Stimulated activated naive CD4-positive, alpha-beta T cell treated with Interleukin-2 at 50 U/mL for 16 hours (primary cell): Measurements from ENCODE around the gene FIGNL1.
"Not testable (repeated sequence)": the region's sequence is repeated elsewhere in the genome, so short reads cannot be mapped to it uniquely, and the experiment has no call there.

Experiments
- DNase-seq: peaks from one replicate; lab custom pipeline; 2025; lab: John Stamatoyannopoulos, UW

The FIGNL1 gene

DNA sequence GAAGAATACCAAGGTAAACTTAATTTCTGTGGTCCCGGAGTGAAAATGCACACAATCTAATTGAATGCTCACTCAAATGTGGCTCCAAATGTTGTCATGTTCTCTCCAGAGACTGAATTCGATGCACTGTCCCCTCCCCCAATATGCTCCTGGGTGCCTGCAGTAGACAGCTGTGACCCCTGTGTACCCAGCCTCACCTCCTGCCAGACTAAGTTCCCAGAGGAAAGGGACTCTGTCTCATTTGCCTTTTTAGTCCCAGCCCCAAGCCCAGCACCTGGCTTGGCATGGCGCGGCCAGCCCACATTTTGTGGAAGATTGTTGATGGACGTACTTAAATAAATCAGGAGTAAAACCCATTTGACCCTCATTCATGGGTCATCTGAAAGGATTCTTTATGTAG, 21.8 kb upstream of the FIGNL1 start:
- no peak for DNase-seq

DNA sequence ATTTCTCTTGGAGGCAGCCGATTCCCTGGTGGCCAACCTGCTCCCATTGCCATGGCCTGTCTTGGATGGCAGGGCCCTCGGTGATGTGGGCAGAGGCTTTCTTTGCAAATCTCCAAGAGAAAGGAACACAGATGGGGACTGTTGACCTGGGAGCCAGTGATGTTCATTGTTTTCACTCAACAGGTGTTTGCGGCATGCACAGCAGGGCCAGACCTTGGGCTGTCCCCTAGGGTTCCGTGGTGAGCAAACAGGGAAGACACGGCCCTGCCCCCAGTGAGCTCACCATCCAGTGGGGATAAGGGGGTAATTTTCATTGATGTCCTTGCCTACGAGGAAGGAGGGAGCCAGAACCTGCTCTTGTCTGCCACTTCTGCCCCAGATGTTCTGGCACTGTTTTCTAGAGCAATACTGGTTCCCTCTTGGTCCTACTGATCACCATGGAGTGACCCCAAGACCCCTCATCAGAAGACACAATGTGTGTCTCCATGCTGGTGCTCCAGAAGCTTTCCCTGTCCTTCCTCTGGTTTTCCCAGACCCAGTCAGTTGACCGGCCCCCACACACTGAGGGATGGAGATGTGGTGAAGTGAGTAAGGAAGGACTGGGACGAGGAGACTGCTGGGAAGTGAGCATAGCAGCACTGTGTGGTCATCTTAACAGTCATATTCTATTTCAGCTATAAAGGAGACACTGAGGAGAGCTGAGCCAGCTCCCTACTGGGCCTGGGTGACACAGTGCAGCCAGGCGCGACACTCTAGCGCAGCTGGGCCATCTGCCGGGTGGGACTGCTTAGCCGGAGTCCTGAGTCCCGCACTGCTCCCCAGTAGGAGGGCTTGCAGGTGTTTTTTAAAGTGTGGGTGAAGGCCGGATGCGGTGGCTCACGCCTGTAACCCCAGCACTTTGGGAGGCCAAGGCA, 20.4 kb upstream of the FIGNL1 start:
- no peak for DNase-seq

DNA sequence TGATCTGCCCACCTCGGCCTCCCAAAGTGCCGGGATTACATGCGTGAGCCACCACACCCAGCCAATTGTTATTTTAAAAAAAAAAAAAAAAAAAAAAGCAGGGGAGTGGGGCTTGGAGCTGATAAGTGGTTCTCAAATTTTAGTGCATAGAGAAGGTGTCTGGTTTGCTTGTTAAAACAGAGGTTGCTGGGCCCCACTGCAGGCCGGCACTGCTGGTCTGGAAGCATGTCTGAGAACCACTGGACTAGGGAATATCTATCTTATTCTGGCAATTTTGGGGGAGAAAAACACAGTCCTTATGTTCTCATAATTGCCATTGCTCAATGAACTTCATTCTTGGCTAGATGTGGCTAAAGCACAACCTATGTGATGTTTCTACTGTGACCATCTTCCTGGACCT, 19.0 kb upstream of the FIGNL1 start:
- no peak for DNase-seq

DNA sequence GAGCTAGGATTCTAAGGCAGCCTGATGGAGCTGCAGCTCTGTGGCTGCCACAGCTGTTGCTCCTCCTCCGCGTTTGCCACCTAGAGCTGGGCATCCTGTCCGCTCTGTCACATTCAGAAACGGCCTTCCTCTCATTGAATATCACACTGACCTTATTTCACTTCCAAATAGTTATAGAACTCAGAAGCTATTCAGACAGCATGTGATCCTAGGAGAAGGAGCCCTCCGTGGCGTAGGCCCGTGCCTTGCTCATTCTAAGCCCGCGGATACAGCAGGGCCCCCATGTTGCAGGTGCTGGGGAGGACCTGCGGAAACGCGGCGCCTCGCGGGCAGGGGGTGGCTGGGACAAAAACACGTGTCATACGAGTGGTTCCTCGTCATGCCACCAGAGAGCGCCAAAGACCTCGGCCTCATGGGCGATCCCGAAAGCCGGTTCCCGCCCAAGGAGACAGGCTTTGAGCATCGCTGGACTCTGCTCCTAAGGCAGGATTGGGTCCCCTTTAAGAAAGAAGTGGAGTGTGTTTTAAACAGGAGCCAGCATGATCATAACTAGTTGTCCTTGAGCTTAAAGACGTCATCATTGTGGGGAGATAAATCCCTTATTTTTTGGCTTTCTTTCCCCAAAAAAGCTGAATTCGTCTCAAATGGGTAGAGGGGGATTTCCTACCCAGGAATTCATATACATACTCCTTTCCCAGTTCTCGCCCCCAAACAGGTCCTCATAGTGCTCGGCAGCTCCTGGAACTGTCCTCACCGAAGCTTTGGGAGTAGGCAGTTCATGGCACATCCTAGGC, 17.9 kb upstream of the FIGNL1 start:
- DNase-seq: peak; percentile 70

DNA sequence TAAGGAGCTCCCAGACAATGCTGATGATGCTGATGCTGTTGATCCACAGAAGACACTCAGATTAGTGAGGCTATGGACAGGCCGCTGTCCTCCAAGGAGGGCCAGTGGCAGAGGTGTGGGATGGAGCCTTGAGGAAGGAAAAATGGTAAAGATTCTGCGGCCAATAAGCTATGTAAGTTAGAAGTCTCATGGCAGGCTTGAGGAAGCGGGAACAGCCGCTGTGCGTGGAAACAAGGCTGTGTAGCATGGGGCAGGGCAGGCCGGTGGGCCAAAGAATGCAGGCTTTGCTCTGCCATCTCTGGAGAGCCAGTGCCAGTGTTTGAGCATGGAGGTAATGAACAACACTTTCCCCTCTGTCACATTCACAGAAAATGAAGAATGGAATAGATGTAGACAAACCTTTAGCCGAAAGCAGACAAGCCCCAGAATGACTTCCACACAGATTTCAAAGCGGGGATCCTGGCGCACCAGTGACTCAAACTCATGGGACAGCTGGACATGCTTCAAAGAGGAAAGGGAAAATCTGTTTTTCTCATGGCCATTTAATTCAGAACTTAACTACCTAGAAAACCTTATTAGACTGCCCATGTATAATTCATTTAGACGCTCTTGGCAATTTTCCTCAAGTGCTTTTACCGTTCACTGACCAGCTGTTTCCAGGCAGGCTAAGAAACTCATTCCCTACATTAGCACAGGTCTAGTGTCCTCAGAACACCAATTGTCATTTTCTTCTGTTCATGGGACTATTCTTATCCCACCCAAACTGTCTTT, 16.9 kb upstream of the FIGNL1 start:
- DNase-seq: no peak

DNA sequence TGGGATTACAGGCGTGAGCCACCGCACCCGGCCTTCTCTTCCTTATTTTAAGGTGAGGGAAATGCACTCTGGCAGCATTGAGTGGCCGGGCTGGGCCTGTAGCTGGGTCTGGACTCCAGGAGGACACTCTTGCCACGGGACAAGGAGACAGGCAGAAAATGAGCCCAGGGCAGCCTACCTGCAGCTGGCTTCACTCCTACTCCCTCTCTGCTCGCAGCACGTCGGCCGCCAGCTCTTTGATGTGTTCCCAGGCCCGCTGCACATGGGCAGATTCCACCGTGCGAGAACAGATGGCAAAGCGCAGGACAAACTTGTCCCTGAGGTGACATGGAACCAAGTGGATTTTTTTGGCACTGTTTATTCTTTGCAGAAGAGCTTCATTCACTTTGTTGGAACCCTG, 12.9 kb upstream of the FIGNL1 start:
- no peak for DNase-seq

DNA sequence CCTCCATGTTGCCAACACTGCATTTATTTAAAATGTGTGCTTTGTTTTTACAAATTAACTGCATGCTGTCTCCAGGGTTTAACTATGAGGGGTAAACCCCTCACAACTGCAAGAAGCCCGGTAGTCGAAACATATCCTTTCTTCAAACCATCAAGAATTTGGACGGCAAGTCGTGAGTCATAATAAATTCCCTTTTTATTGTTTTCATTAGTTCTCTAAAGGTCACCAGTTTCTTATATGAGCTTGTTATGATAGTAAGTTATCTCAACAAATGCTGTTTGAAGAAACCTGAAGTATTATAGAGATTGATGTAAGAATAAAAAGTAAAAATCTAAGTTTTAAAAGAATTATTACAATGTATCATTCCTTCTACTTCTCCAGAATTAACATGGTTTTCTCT, 12.2 kb upstream of the FIGNL1 start:
- DNase-seq: no peak

DNA sequence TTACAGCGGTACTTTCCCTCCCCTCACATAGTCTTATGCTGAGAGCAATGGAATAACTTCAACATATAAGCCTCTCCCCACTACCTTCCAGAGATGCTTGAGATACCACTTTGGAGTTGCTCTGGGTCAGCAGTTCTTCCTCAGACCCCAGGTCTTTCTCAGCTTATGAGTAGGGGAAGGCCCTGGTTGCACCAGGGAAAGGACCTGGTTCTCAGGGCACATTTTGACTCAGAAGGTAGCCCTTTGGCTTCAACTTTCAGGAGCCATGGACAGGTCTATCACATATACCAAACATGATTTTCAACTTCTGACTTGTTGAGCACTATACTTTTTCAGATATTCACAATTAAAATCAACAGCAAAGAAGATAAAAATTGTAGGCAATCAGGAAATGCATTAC, 11.5 kb upstream of the FIGNL1 start:
- DNase-seq: no peak

DNA sequence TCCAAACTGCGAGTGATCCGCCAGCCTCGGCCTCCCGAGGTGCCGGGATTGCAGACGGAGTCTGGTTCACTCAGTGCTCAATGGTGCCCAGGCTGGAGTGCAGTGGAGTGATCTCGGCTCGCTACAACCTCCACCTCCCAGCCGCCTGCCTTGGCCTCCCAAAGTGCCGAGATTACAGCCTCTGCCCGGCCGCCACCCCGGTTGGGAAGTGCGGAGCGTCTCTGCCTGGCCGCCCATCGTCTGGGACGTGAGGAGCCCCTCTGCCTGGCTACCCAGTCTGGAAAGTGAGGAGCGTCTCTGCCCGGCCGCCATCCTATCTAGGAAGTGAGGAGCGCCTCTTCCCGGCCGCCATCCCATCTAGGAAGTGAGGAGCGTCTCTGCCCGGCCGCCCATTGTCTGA, 9.0 kb upstream of the FIGNL1 start:
- DNase-seq: not testable (repeated sequence)

DNA sequence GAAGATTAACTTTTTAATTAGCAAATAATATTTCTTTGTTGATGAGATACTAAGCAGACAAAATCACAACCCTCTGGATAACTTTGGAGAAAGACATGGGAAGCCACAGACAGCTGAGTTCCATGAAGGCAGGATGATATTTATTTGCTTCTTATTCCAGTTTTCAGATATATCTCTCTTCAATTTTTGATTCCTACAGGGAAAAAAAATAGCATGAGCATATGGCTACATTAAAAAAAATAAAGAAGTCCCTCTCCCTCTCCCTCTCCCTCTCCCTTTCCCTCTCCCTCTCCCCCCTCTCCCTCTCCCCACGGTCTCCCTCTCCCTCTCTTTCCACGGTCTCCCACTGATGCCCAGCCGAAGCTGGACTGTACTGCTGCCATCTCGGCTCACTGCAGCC, 8.5 kb upstream of the FIGNL1 start:
- DNase-seq: not testable (repeated sequence)

DNA sequence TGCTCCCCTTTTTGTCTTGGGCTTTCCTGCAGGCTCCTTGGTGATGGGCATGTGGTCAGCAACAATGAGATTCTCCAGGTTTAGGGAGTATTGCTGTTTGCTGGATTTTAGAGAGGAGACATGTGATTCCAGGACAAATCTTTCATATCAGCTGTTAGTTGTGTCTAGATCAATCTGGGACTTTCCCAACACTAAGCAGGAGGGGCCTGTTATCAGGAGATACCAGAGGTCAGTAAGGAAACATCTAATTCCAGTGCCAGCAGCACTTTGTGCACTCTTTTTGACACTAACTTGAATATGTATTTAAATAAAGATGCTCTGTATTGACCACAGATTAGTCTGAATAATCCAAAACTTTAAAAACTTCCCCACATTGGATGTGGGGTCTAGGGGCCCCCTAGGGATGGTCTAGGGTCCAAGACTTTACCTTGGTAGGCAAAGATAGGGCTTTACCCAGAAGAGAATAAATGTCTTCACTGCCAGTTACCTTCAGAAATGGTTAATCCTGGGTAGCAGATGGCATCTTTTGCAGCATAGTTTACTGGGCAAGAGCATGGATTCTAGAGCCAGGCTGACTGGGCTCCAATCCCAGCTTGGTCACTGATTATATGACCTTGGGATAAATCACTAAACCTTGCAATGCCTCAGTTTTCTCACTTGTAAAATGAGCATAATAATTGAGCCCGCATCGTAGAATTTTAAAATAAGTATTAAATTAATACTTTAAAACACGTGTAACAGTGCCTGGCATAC, 6.4 kb upstream of the FIGNL1 start:
- no peak for DNase-seq

DNA sequence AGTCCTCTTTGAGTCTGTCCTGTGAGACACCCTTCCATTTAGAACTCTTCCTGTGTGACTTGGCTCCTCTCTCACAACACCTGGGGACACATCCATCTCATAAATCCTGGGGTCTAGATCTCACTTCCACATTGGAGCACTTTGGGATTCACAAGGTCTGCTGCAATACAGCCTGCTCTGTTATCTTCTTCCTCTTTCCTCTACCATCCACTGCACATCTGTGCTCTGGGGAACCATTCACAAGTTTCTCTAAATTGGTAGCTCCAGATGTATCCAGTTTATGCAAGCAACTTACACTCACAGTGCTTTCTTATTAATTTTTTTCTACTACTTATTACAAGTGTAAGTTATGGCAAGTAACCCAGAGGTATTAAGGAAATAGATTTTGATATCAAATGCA, 5.5 kb upstream of the FIGNL1 start:
- no peak for DNase-seq

DNA sequence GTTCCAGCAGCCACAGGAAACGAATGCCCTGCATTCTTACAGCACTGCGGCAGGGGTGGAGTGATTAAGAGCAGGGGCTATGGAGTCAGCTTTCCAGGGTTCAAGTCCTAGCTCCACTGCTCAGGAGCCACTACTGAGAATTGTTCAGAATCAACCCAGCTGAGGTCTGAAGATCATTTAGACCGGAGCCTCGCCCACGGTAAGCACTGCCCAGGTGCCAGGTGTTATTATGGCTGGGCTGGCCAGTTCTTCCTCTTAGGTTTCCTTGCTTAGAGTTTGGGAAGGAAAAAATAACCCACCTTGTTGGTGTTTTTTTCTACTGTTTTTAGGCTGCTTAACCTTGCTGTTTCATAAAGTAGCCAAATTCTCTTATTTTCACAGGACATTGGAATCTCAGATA, 4.8 kb upstream of the FIGNL1 start:
- DNase-seq: no peak

DNA sequence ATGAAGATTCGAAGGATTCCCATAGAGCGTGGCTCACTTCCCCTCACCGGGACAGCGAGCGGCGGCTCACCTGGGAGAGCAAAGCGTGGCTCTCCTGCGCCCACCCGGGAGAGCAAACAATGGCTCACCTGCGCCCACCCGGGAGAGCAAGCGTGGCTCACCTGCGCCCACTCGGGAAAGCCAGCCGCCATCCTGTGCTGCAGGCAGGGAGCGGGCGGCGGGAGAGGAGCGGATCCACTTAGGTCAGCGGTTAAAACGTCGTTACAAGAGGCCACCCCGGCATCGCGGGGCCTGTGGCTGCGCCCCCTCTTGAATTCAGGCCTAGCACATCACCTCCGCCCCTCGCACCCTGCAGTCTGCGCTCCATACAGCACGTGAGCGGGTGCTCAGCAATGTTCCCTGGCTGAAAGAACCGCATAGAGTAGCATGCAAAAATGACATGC, 461 bp upstream of the FIGNL1 start:
- DNase-seq: no peak

DNA sequence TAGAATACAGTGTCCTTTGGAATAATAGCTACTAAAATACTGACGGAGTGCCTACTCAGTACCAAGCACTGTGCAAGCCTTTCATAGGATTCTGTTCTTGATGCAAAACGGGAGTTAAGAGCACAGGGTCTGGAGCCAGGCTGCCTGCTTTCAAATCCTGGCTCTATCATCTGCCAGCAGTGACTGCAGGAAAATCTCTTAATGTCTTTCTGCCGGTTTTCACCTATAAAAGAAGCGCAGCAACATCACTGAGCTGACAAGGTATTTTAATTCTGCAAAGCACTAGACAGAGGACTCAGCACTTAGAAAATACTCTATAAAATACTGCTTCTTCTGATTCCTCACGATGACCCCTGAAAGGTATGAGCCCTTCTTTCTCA, 659 bp downstream of the FIGNL1 start:
- DNase-seq: no peak

DNA sequence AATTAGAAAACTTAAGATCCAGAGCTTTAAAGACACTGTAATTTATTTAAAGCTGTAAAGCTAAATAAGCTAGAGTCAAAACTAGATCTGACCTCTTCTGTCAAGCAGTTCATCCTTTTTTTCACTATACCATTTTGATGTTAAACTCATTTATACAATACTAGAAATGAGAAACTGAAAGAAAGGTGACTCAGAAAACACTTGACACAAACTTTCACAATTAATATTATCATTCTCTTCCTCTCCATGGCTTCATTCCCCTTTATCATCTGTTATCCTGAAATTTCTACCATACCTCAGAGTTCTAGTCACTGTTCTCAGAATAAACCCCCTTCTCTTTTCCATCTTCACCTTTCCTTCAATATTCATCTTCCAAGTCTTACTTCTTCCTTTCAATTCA, 1.3 kb downstream of the FIGNL1 start:
- DNase-seq: no peak

DNA sequence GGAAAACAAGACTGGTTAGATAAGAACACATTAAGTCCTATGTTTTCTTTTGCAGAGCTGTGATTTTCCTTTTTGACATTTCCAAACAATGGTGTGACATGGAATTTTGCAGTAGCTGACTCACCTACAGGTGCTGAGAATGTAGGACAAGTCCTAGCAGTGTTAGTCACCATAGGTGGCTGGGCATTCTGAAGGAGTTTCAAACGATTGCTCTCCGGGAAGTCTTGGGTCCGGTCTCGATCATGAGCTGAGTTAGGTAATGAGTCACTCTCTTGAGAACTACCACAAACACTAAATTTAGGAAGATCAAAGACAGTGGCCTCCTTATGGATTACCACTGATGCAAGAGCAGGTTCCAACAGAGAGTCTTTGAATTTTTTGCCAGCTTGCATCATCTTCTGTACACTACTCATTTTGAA, 3.6 kb downstream of the FIGNL1 start:
- DNase-seq: no peak

DNA sequence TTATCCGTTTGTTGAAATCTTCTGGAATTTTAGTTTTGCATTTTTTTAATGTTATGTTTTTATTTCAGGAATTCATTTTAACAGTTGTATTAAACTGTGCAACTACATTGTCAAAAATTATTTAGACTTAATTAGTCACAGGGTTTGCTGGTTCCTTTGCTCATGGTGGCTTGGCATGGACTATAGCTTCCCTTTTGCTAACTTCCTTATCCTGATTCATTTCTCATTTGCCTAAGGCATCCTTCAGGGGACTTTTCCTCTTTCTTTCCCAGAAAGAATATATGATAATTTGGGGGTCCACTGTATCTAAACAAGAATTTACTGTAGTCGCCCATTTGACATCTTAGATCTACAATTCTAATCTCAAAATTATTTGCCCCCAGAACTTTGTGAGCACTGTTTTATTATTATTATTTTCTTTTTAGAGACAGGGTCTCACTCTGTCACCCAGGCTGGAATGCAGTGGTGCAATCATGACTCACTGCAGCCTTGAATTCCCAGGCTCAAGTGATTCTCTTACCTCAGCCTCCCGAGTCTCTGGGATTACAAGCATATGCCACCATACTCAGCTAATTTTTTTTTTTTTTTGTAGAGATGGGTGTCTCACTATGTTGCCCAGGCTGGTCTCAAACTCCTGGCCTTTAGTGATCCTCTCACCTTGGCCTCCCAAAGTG, 13.9 kb downstream of the FIGNL1 start:
- no peak for DNase-seq

DNA sequence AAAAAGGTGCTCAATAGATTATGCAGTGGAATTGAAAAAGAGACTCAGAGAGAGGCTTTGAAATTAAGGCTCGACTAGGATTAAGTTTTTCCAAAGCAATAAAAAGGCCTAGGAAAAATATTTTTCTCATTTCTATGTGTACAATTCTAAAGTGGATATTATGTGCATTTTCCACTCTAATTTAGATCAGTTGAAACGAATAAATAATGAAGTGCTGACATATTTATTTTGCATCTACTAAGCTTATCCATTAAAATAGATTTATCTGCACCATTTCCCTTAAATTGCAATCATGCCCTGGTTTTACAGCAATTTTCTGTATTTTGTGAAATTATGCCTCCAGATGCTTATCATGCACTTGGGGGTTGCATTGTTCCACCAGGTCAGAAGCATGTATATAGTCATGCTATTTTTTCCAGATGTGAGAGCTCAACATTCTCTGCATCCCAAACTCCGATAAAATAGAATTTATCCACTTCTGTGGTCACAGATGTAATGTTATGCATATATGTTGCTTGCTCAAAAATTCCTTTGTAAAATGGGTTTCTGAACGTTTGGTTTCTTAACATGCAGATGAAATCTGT, 18.3 kb downstream of the FIGNL1 start:
- DNase-seq: no peak

DNA sequence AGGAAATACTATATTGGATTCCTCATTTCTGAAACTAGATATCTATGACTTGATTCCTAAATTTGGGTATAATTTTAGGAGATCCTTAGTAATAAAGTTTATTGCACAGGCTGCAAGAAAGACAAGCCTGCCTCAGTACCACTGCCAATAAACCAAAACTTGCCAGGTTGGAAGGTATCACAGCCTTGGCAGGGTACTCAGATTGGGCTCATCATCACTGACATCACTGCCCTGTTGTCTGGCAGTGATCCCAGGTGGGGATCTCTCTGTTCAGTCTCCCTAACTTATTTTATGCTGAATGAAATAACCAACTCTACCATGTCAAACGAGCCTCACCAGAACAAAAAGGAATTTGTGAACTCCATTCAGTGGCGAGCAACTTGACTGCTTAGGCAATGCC, 18.8 kb downstream of the FIGNL1 start:
- no peak for DNase-seq

DNA sequence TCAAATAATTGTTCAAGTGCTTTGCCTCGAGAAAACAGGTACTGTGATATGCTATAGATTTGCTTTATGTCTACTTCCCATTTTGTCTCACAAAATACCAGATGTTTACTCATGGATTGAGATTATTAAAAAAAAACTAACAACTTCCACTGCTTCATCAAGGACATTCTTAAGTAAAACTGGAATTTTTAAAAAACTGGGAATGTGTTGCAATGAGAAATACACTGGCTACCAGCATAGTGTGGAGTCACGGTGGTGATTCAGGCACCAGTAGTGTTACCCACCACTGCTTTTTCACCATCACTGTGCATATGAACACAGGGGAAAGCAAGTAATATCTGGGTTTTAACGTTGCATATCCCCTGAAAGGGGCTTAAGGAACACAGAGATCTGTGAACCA, 21.2 kb downstream of the FIGNL1 start:
- DNase-seq: no peak
